Liver (tissue), 9 donors: Measurements from ENCODE around the gene FPR1. TPM values are rescaled to one million over a fixed set of nuclear protein-coding genes. Genes with fewer than 3 reads are reported as not detected.

Source experiments
- DNase-seq: peaks from one replicate; pipeline ENCODE4 v3.0.0-alpha.2; 2017; ENCODE audit warnings: low spot score
- H3K27ac ChIP-seq, 2 donors: one replicate each; pipeline ENCODE4 v1.7.0; 2013; ENCODE audit warnings: inconsistent platforms in 2 of 2, low read length in 2 of 2, control low read depth in 1 of 2, low read depth in 1 of 2, mild to moderate bottlenecking in 1 of 2
- H3K27me3 ChIP-seq, 4 donors: one replicate each; pipeline versions ENCODE4 v1.6.1 to v1.7.0; 2013; ENCODE audit warnings: low read length in 3 of 4, inconsistent platforms in 1 of 4, mild to moderate bottlenecking in 1 of 4, moderate library complexity in 1 of 4; ENCODE audit not compliant: control insufficient read depth in 4 of 4, insufficient read depth in 4 of 4
- H3K36me3 ChIP-seq, 4 donors: one replicate each; pipeline versions ENCODE4 v1.6.1 to v1.7.0; 2013; ENCODE audit warnings: low read length in 3 of 4, mild to moderate bottlenecking in 3 of 4, low read depth in 1 of 4, moderate library complexity in 1 of 4; ENCODE audit not compliant: control insufficient read depth in 4 of 4, insufficient read depth in 3 of 4
- H3K4me1 ChIP-seq, 4 donors: one replicate each; pipeline versions ENCODE4 v1.6.1 to v1.7.0; 2013; ENCODE audit warnings: low read length in 3 of 4, mild to moderate bottlenecking in 3 of 4, moderate library complexity in 1 of 4; ENCODE audit not compliant: control insufficient read depth in 4 of 4, insufficient read depth in 4 of 4
- H3K4me3 ChIP-seq, 3 donors: one replicate each; pipeline versions ENCODE4 v1.6.1 to v1.7.0; 2013; ENCODE audit warnings: low read length in 3 of 3, control low read depth in 1 of 3, low read depth in 1 of 3, mild to moderate bottlenecking in 1 of 3
- H3K9ac ChIP-seq, 2 donors: one replicate each; pipeline ENCODE4 v1.7.0; 2013; ENCODE audit warnings: low read length in 2 of 2, mild to moderate bottlenecking in 2 of 2, moderate library complexity in 2 of 2, control low read depth in 1 of 2, low read depth in 1 of 2
- H3K9me3 ChIP-seq, 4 donors: one replicate each; pipeline versions ENCODE4 v1.6.1 to v1.7.0; 2013; ENCODE audit warnings: low read length in 3 of 4; ENCODE audit not compliant: control insufficient read depth in 4 of 4
- ATF3 ChIP-seq: IDR thresholded peaks from 2 replicates; pipeline ENCODE4 v1.6.1; 2016; ENCODE audit warnings: antibody characterized with exemption
- CTCF ChIP-seq: fragments of 150-350 bp; IDR thresholded peaks from 2 replicates; pipeline ENCODE4 v1.5.1; 2017; ENCODE audit warnings: improper control_type of control experiment, low read depth, low read length; ENCODE audit not compliant: missing input control
- EGR1 ChIP-seq, 2 donors: IDR thresholded peaks; 2 replicates each; pipeline ENCODE4 v1.6.1; 2016 to 2018; ENCODE audit warnings: antibody characterized with exemption in 2 of 2, low read depth in 2 of 2
- FOXA1 ChIP-seq: IDR thresholded peaks from 2 replicates; pipeline ENCODE4 v1.6.1; 2016; ENCODE audit warnings: antibody characterized with exemption
- FOXA2 ChIP-seq: IDR thresholded peaks from 2 replicates; pipeline ENCODE4 v1.6.1; 2016; ENCODE audit warnings: antibody characterized with exemption
- HNF4A ChIP-seq, 2 donors: conservative IDR thresholded peaks; 2 replicates each; pipeline ENCODE4 v1.6.1; 2016; ENCODE audit warnings: antibody characterized with exemption in 2 of 2, mild to moderate bottlenecking in 2 of 2
- HNF4G ChIP-seq: IDR thresholded peaks from 2 replicates; pipeline ENCODE4 v1.6.1; 2016; ENCODE audit warnings: antibody characterized with exemption
- JUND ChIP-seq, 2 donors: IDR thresholded peaks; 2 replicates each; pipeline ENCODE4 v1.6.1; 2016; ENCODE audit warnings: antibody characterized with exemption in 2 of 2
- MAX ChIP-seq: IDR thresholded peaks from 2 replicates; pipeline ENCODE4 v1.6.1; 2016; ENCODE audit warnings: antibody characterized with exemption
- NR2F2 ChIP-seq: IDR thresholded peaks from 2 replicates; pipeline ENCODE4 v1.6.1; 2016; ENCODE audit warnings: antibody characterized with exemption
- RAD21 ChIP-seq, 2 donors: IDR thresholded peaks; 2 replicates each; pipeline ENCODE4 v1.6.1; 2016; ENCODE audit warnings: antibody characterized with exemption in 2 of 2, mild to moderate bottlenecking in 2 of 2
- REST ChIP-seq: IDR thresholded peaks from 2 replicates; pipeline ENCODE4 v1.6.1; 2016; ENCODE audit warnings: antibody characterized with exemption, mild to moderate bottlenecking
- RXRA ChIP-seq, 2 donors: IDR thresholded peaks; 2 replicates each; pipeline ENCODE4 v1.6.1; 2017 to 2018; ENCODE audit warnings: antibody characterized with exemption in 2 of 2, mild to moderate bottlenecking in 1 of 2
- SP1 ChIP-seq: IDR thresholded peaks from 2 replicates; pipeline ENCODE4 v1.6.1; 2018; ENCODE audit warnings: antibody characterized with exemption, mild to moderate bottlenecking
- TAF1 ChIP-seq: conservative IDR thresholded peaks from 2 replicates; pipeline ENCODE4 v1.6.1; 2016; ENCODE audit warnings: antibody characterized with exemption, mild to moderate bottlenecking
- YY1 ChIP-seq: IDR thresholded peaks from 2 replicates; pipeline ENCODE4 v1.6.1; 2016; ENCODE audit warnings: antibody characterized with exemption, mild to moderate bottlenecking
- ZBTB33 ChIP-seq: IDR thresholded peaks from 2 replicates; pipeline ENCODE4 v1.6.1; 2016; ENCODE audit warnings: antibody characterized with exemption
- WGBS: extraction: QIAGEN DNeasy Blood & Tissue Kit; methylation state at CpG from one replicate; pipeline ENCODE4 v1.1.7; 2013; 5-methylcytosine and 5-hydroxymethylcytosine counted together
- polyA plus RNA-seq, 2 donors: library from polyadenylated mRNA; stranded (reverse) in 1 of 2; unstranded in 1 of 2; fragments of 200-250 nt in 1 of 2; fragments of >200 nt in 1 of 2; fragmentation: Nextera tagmentation in 1 of 2; extraction: Ambion mirVana in 1 of 2; gene quantifications; one replicate each; pipeline versions ENCODE4 v1.2.1 to v1.2.3, GENCODE V29; 2013 to 2015
- total RNA-seq, 2 donors: library from RNA; depleted of rRNA; stranded (reverse); fragments of >200 nt; gene quantifications; one replicate each; pipeline ENCODE4 v1.2.3, GENCODE V29; 2014
- donor health status: healthy.
- donor health status: healthy.
- donor health status: healthy.
- donor health status: healthy.
- donor health status: healthy.

The FPR1 gene
- total and polyA plus RNA-seq, 4 donors, result 2.7 to 17.0 (median 8.1) TPM

GRCh38 chr19:51760697-51761356 is 9.1 kb upstream of the FPR1 start, which contains the start of gene FPR2 (continued):
- TF ChIP-seq YY1 (no peak), SP1 (no peak), MAX (no peak), HNF4G (no peak)

- H3K27me3 ChIP-seq, result no peaks in the 10 kb centered on the region
- peaks cover 0 to 2% (median 0%) of the 10 kb centered on the region in 4 donors for H3K4me1 ChIP-seq
- H3K9ac ChIP-seq, result no peak overlapping the region
- H3K4me3 ChIP-seq, result no peak overlapping the region
- no peak for DNase-seq
- TF ChIP-seq YY1 (no peak), FOXA1 (no peak), HNF4A (conservative IDR thresholded peaks at IDR 0.05) (no peak), HNF4G (no peak), NR2F2 (no peak), EGR1 (IDR thresholded peaks at IDR 0.05; ENCODE audit: low read depth in 2 of 2) (no peak)
- 81% methylated on average over 7 of the region's 7 CpGs for WGBS
- no peak overlapping the region for H3K27ac ChIP-seq
- H3K9me3 ChIP-seq, result peaks cover 0 to 3% (median 1%) of the 10 kb centered on the region in 4 donors
- H3K36me3 ChIP-seq, result no peaks in the 10 kb centered on the region
Observed at GRCh38 chr19:51755571-51755970, 3.9 kb upstream of the FPR1 start.

- H3K9ac ChIP-seq, result no peak overlapping the region
- peaks cover 0 to 2% (median 0%) of the 10 kb centered on the region in 4 donors for H3K4me1 ChIP-seq
- WGBS, result 74% methylated on average over 4 of the region's 4 CpGs
- H3K27ac ChIP-seq, result peak overlapping the region; percentile 41 to 50
- no peaks in the 10 kb centered on the region for H3K27me3 ChIP-seq
- no peak for DNase-seq
- no peak for TF ChIP-seq RXRA (IDR thresholded peaks at IDR 0.05)
- no peak for TF ChIP-seq EGR1 (IDR thresholded peaks at IDR 0.05; ENCODE audit: low read depth in 2 of 2)
- TF ChIP-seq SP1, result no peak
- no peak for TF ChIP-seq ATF3
- TF ChIP-seq FOXA2, result no peak
- TF ChIP-seq CTCF, result no peak
- TF ChIP-seq HNF4G, result no peak
- TF ChIP-seq ZBTB33, result no peak
- no peak for TF ChIP-seq TAF1
- no peak for TF ChIP-seq RAD21 (IDR thresholded peaks at IDR 0.05)
- TF ChIP-seq REST, result no peak
- TF ChIP-seq FOXA1, result no peak
- no peak for TF ChIP-seq JUND (IDR thresholded peaks at IDR 0.05)
- no peak for TF ChIP-seq HNF4A (conservative IDR thresholded peaks at IDR 0.05)
- no peak overlapping the region for H3K4me3 ChIP-seq
- no peaks in the 10 kb centered on the region for H3K36me3 ChIP-seq
- H3K9me3 ChIP-seq, result peaks cover 0 to 3% (median 1%) of the 10 kb centered on the region in 4 donors
Observed at GRCh38 chr19:51754770-51755169, 3.1 kb upstream of the FPR1 start.
